ENCODE data around the gene RPL31.

RPL31 gene

DNA sequence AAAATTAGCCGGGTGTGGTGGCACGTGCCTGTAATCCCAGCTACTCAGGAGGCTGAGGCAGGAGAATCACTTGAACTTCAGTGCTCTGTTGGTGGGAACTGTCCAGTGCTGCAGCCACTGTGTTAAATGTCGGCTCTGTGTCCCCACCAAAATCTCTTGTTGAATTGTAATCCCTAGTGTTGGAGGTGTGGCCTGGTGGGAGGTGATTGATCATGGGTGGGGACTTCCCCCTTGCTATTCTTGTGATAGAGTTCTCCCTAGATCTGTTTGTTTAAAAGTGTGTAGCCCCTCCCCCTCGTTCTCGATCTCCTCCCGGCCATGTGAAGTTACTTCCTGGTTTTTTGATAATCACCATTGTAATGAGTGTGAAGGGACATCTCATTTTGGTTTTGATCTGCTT is 9.8 kb upstream of the RPL31 start:
- TF ChIP-seq, protein P1, sequence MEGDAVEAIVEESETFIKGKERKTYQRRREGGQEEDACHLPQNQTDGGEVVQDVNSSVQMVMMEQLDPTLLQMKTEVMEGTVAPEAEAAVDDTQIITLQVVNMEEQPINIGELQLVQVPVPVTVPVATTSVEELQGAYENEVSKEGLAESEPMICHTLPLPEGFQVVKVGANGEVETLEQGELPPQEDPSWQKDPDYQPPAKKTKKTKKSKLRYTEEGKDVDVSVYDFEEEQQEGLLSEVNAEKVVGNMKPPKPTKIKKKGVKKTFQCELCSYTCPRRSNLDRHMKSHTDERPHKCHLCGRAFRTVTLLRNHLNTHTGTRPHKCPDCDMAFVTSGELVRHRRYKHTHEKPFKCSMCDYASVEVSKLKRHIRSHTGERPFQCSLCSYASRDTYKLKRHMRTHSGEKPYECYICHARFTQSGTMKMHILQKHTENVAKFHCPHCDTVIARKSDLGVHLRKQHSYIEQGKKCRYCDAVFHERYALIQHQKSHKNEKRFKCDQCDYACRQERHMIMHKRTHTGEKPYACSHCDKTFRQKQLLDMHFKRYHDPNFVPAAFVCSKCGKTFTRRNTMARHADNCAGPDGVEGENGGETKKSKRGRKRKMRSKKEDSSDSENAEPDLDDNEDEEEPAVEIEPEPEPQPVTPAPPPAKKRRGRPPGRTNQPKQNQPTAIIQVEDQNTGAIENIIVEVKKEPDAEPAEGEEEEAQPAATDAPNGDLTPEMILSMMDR (IDR thresholded peaks at IDR 0.05), result no peak
- DNase-seq (ENCODE audit: low spot score), result no peak

DNA sequence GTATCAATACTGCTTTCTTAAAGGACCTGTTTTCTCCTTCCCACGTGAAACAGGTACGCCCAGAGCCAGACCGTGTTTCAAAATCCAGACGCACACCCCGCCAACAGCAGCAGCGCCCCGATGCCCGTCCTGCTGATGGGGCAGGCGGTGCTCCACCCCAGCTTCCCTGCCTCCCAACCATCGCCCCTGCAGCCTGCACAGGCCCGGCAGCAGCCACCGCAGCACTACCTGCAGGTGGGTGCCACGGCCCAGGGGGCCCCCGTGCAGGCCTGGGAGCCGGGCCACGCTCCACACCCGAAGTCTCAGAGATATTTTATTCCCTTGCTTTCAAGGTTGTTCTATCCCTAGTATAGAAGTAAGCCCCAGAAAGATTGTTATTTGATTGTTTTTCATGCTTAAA is 8.8 kb upstream of the RPL31 start:
- DNase-seq (ENCODE audit: low spot score), result no peak
- Histone ChIP-seq H3K27ac (no peak overlapping the region), H3K4me3 (no peak overlapping the region)
- TF ChIP-seq, protein P1 (IDR thresholded peaks at IDR 0.05), result no peak

More for the DNA sequence above, 9.8 kb upstream of the RPL31 start:
- Histone ChIP-seq H3K27ac (no peak overlapping the region), H3K4me3 (no peak overlapping the region)

DNA sequence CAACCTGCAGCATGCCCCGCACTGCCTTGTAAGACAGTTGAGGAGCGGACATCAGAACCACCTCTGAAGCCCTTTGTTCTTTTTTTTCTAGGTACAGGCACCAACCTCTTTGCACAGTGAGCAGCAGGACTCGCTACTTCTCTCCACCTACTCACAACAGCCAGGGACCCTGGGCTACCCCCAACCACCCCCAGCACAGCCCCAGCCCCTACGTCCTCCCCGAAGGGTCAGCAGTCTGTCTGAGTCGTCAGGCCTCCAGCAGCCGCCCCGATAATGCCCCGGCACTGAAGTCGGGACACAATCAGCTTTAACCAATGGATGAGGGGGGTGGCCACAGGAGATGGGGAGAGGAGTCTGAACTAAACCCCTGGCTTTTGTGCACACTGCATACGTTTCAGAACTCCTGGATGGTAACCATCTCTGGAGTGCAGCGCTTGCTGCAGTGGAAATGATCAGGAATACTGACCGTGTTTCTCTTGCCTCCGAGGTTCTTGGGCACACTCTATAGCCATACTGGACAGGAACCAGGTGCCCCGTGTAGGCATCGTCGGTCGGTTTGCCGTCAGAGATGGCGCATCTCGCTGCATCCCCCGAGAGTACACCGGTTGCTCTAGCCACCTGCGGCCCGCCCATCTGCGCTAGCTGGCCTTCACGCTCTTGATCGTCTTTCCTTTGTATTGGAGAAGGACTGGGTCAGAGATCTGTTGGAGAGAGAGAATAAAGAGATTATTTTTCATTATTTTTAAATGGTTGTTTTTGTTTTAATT is 6.6 kb upstream of the RPL31 start:
- Histone ChIP-seq H3K4me3 (no peak overlapping the region), H3K27ac (no peak overlapping the region)
- TF ChIP-seq, protein P1 (IDR thresholded peaks at IDR 0.05), result no peak
- DNase-seq (ENCODE audit: low spot score), result no peak

DNA sequence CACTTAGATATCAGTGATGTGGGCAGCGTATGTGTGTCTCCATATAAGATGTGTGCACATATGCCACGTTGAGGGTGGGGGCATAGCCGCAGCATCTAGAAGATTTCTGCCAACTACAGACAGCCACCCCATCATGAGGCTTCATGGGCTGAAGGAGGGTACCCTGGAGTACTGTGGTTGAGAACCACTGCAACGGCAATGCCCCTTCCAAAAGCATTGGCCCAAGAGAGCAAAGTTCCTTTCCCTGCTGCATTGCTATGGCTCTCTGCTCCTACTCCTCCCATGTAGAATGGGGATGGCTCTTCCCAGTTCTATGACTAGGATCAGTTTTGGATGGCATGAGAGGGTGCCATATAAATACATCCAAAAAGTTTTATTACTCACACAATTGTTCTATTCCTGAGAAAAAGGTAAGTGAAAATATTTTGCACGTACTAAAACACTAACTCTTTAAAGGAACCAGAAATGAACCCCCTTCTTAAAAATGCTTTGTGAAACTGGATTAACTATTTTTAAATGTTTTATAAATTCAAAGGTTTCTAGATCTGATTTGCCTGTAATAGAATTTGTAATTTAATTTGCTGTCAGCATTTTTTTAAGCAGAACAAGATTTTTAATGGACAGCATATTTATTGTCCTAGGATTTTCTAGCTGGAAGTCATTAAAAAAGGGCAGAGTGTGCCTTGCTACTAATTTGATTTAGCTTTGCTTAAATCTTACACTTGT is 4.4 kb upstream of the RPL31 start:
- no peak overlapping the region for H3K27ac ChIP-seq
- TF ChIP-seq, protein P1 (IDR thresholded peaks at IDR 0.05), result no peak
- H3K4me3 ChIP-seq, result no peak overlapping the region
- no peak for DNase-seq (ENCODE audit: low spot score)

DNA sequence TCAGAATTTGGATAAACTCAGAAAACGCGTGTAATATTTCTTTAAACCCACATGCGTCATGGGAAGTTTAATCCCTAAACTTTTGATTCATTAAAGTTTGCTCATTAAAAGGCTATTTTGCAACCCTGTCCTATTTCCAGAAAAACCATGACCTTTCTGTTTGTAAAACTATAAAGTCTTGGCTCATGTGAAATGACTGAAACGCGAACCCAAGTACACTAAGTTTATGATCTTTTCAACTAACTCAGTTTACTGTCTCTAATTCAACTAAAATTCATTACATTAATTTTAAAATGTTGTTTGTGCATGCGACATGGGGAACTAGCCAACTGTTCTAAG is 3.9 kb upstream of the RPL31 start:
- no peak overlapping the region for H3K4me3 ChIP-seq
- no peak overlapping the region for H3K27ac ChIP-seq
- DNase-seq (ENCODE audit: low spot score), result no peak
- TF ChIP-seq, protein P1 (IDR thresholded peaks at IDR 0.05), result no peak

DNA sequence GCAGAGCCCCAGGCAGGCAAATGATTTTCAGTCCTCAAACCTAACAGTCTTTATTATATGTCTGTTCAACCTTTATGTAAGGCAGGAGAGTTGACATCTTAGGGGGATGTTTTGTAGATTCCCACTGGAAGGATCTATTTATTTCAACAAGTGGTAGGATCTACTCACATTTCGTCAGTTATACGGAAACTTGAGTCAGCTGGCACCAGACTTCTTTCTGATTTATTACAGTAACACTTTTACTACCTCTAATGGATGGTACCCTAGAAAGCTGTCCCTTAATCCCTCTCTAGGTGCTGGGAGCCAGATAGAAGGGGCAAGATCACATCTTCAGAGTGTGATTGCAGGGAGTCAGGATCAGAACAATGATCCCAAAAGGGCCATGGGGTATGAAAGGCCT is 2.1 kb upstream of the RPL31 start:
- DNase-seq (ENCODE audit: low spot score), result no peak
- TF ChIP-seq, protein P1 (IDR thresholded peaks at IDR 0.05), result no peak
- no peak overlapping the region for H3K4me3 ChIP-seq
- H3K27ac ChIP-seq, result no peak overlapping the region
